ENCODE results near the gene ARSA.

The ARSA gene

DNA sequence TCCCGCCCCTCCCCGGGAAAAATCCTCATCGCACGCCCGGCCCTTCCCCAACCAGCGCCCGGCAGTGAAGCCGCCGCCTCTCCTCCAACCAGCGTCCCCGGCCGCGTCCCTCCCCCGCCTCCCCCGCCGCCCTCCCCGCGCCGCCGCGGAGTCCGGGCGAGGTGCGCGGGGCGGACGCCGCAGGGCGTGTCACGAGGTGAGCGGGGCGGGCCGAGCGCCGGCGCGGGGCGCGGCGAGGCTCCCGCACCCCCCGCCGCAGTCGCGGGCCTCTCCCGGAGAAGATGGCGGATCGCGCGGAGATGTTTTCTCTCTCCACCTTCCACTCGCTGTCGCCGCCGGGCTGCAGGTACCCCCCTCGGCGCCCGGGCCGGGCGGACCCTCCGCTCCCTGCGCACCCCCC, 27.4 kb downstream of the ARSA start, which contains the start of gene MAPK8IP2:
Gene MAPK8IP2, plus strand, starts transcription at position 256 of the 400 bp plus-strand sequence. Its CDS starts 26 bp downstream, at position 282.
- H3K4me3 ChIP-seq (ENCODE audit: low read depth, low read length) = no peak within 1 kb of the TSS
- TF ChIP-seq, protein P1, sequence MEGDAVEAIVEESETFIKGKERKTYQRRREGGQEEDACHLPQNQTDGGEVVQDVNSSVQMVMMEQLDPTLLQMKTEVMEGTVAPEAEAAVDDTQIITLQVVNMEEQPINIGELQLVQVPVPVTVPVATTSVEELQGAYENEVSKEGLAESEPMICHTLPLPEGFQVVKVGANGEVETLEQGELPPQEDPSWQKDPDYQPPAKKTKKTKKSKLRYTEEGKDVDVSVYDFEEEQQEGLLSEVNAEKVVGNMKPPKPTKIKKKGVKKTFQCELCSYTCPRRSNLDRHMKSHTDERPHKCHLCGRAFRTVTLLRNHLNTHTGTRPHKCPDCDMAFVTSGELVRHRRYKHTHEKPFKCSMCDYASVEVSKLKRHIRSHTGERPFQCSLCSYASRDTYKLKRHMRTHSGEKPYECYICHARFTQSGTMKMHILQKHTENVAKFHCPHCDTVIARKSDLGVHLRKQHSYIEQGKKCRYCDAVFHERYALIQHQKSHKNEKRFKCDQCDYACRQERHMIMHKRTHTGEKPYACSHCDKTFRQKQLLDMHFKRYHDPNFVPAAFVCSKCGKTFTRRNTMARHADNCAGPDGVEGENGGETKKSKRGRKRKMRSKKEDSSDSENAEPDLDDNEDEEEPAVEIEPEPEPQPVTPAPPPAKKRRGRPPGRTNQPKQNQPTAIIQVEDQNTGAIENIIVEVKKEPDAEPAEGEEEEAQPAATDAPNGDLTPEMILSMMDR (IDR thresholded peaks at IDR 0.05; ENCODE audit: insufficient read depth, low read depth, low read length, missing control alignments) = no peak
- no peak for DNase-seq (ENCODE audit: low read depth)

DNA sequence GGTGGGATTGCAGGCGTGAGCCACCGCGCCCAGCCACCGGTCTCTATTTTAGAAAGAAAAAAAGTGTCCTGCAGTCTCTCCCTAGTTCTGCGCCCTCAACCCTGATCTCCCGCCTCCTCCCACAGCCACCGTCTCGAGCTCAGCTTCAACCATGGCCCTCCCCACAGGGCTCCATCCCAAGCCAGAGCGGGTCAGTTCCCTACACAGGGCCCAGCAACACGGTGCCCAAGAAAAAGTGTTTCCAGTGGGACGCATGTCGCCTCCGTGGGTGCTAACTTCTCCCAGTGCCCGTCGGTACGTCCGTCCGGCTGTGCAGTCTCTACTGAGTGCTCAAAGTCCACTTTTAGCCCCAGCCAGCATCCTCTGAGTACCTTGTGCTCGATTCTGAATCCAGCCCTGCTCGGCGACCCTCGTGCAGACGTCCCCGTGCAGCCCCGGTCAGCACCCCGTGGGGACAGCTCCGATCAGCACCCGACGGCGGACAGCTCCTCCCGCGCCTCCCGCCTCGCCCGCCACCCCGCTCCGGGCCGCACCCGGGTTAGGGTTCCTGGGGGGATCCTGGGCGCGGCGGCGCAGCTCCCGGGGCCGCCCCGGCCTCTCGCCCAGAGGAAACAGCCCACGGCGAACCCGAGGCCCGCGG, 28.0 kb downstream of the ARSA start:
- DNase-seq (ENCODE audit: low read depth) = peak; percentile 24
- TF ChIP-seq, protein P1 (IDR thresholded peaks at IDR 0.05; ENCODE audit: insufficient read depth, low read depth, low read length, missing control alignments) = no peak
- H3K4me3 ChIP-seq (ENCODE audit: low read depth, low read length) = no peak overlapping the region

DNA sequence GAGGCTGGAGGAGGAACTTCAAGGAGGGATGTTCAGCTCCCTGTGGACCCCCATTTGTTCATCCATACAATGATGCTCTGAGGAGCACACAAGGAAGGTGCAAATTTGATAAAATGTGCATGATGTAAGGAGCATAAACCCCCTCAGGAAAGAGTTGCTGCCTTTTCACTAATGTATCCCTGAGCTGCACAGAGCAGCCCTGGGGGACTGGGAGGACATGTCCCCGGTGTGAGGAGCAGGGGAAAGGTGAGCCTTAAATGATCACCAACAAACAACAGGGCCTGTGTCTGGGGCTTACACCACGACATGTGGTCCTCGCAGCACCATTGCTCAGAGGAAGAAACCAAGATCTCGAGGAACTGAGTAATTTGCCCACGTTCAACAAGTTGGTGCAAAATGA, 30.9 kb downstream of the ARSA start:
- no peak for DNase-seq (ENCODE audit: low read depth)
- H3K4me3 ChIP-seq (ENCODE audit: low read depth, low read length) = no peak overlapping the region
- TF ChIP-seq, protein P1 (IDR thresholded peaks at IDR 0.05; ENCODE audit: insufficient read depth, low read depth, low read length, missing control alignments) = no peak

DNA sequence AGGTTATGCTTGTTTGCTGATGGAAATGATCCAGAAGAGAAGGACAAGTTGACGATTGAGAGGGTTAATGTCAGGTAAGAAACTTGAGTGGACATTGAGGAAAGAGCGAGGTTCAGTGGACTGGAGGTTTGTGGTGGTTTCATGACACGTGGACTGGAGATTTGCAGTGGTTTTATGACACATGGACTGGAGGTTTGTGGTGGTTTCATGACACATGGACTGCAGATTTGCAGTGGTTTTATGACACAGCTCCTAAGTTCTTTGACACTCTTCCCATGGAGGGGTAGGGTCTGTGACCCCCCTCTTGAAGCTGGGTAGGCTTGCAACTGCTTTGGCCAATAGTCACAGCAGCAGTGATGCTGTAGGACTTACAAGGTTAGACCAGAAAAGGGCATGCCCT, 32.8 kb downstream of the ARSA start:
- TF ChIP-seq, protein P1 (IDR thresholded peaks at IDR 0.05; ENCODE audit: insufficient read depth, low read depth, low read length, missing control alignments) = no peak
- H3K4me3 ChIP-seq (ENCODE audit: low read depth, low read length) = no peak overlapping the region
- DNase-seq (ENCODE audit: low read depth) = no peak

DNA sequence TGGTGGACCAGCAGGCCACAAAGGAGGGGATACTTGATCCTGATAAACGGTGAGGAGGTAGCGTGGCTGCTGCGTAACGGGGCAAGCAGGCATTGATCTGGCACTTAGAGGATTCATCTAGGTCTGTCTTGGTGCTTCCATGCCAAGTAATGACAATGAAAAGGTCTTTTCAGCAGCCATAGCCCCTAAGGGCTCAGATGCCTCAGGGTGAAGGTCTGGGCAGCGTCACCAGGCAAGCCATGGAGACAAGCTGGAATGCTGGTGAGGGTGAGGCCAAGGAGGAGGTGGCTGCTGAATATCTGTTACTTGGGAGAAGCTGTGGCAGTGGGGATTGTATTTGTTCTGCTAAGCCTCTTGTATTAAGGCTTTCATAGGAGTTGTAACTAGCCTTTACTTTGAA, 40.5 kb downstream of the ARSA start:
- TF ChIP-seq, protein P1 (IDR thresholded peaks at IDR 0.05; ENCODE audit: insufficient read depth, low read depth, low read length, missing control alignments) = no peak
- DNase-seq (ENCODE audit: low read depth) = no peak
- H3K4me3 ChIP-seq (ENCODE audit: low read depth, low read length) = no peak overlapping the region

DNA sequence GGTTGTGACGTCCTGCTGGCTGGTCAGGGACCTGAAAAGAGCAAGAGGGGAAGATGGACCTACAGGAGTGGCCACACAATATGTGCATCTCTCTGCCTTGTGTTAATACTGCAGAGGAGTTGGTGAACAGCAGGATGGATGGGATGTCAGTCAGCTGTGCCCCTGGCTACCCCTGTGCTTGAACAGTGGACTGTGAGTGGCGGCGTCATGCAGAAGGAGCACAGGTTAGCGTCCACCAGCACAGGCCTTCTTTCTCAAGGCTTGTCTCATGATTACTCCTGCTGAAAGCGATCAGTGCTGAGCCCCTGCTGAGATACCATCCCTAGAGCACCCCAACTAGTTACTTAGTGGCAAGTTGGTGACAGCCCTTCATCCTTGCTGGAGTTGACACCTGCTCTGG, 41.5 kb downstream of the ARSA start:
- DNase-seq (ENCODE audit: low read depth) = no peak
- no peak overlapping the region for H3K4me3 ChIP-seq (ENCODE audit: low read depth, low read length)
- TF ChIP-seq, protein P1 (IDR thresholded peaks at IDR 0.05; ENCODE audit: insufficient read depth, low read depth, low read length, missing control alignments) = no peak

DNA sequence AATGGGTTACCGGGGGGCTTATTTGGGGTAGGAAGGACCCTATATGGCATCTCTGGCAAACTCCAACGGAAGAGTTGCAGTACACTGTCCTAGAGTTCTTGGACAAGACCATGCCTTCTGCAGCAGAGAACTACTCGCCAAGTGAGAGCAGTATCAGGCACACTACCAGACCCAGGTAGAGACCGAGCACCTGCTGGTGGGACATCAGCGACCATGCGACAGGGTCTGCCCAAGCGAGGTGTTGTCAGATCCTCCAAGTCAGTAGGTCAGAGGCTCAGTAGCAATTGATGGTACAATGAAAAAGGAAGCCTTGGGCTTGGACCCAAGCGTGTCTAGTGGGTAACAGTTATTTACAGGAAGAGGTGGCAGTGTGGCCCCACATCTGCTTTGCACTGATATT, 42.2 kb downstream of the ARSA start:
- no peak overlapping the region for H3K4me3 ChIP-seq (ENCODE audit: low read depth, low read length)
- no peak for DNase-seq (ENCODE audit: low read depth)
- TF ChIP-seq, protein P1 (IDR thresholded peaks at IDR 0.05; ENCODE audit: insufficient read depth, low read depth, low read length, missing control alignments) = no peak

Data from GM12865 (cell line).